GM12892 (cell line): Measurements from ENCODE around the gene MMP14.

ENCODE experiments used
- POLR2A ChIP-seq: IDR thresholded peaks from 2 replicates; pipeline ENCODE4 v1.6.1; 2011; ENCODE audit warnings: low read depth, low read length, control low read depth
- POLR2AphosphoS5 ChIP-seq: IDR thresholded peaks from 2 replicates; pipeline ENCODE4 v1.6.1; 2011; ENCODE audit warnings: low read depth, low read length, control low read depth

- no peak for TF ChIP-seq POLR2AphosphoS5
- no peak for TF ChIP-seq POLR2A
Observed at GRCh38 chr14:22811722-22812121, 24.7 kb upstream of the MMP14 start.
